ENCODE measurements around the gene SUCNR1. TPM values are rescaled to one million over a fixed set of nuclear protein-coding genes. Genes with fewer than 3 reads are reported as not detected.

SUCNR1 gene
- total and polyA plus RNA-seq, 2 of the 13 experiments (the other 11 are each of a cell fraction or from before 2014, with no cell fraction given), result 0.03 TPM; not detected in 1

DNA sequence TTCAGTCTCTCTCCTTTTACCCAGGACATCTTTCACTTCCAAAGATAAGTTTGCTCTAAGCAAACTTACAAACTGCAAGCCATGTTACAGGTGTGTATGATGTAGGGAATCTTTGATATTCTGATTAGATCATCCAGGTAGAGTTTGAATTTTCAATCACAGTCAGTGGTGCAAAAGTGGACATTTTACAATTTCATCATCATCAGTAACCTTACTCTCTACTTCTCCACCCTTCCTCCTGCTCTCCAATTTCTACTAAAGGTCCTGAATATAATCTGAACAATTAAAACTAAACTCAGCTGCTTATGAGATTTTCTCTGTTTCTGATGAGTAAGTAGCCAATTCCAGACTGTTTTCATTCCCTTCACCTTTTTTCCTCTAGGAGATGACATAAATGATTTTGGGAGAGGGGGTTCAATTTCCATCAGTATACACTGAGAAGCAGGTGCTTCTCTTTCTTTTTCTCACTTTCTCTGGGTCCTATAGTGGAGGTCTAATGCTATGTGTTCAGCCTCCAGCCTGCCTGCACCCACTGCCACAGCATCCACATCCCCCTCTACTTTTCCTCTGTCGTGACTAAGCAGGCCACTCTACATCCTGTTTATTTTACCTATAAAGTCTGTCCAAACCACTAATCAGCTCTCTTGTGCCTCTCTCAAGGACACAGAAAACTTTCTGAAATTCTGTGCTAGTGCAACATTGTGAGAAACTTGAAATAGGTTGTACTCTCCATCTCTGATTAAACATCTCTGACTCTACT is 27.6 kb downstream of the SUCNR1 start (continued):
- TF ChIP-seq ZNF407 (CRISPR knock-in tag; IDR thresholded peaks at IDR 0.05; ENCODE audit: not compliant biosample characterization), result no peak
- no peak for TF ChIP-seq NFYB (CRISPR knock-in tag; IDR thresholded peaks at IDR 0.05)
- no peak for TF ChIP-seq HES4 (CRISPR knock-in tag; IDR thresholded peaks at IDR 0.05; ENCODE audit: borderline replicate concordance)
- no peak for TF ChIP-seq MYNN (CRISPR knock-in tag; IDR thresholded peaks at IDR 0.05; ENCODE audit: low read depth)
- no peak for TF ChIP-seq ZNF883 (CRISPR knock-in tag; IDR thresholded peaks at IDR 0.05; ENCODE audit: not compliant biosample characterization)
- no peak for TF ChIP-seq NFKBIZ (CRISPR knock-in tag; IDR thresholded peaks at IDR 0.05)
- no peak for TF ChIP-seq BRCA1 (CRISPR knock-in tag; IDR thresholded peaks at IDR 0.05)
